Loucy (cell line): ENCODE measurements around the gene ABHD2.

ENCODE experiments used
- H2AFZ ChIP-seq: fragments of 200-600 bp; sonication (generic); 2 replicates; pipeline ENCODE4 v1.6.0; 2016; ENCODE audit warnings: antibody characterized with exemption, mild to moderate bottlenecking, low read length, moderate library complexity
- H3F3A ChIP-seq: fragments of 200-600 bp; 2 replicates; pipeline ENCODE4 v1.6.0; 2016; ENCODE audit warnings: antibody characterized with exemption, low read depth, mild to moderate bottlenecking
- H3K27me3 ChIP-seq: fragments of 200-600 bp; sonication (generic); 2 replicates; pipeline ENCODE4 v1.6.1; 2014; ENCODE audit warnings: low read length, mild to moderate bottlenecking; ENCODE audit not compliant: insufficient read depth, poor library complexity, severe bottlenecking
- H3K36me3 ChIP-seq: fragments of 200-600 bp; sonication (generic); 2 replicates; pipeline ENCODE4 v1.6.1; 2016; ENCODE audit warnings: low read length; ENCODE audit not compliant: insufficient read depth
- H3K4me1 ChIP-seq: fragments of 200-600 bp; sonication (generic); 2 replicates; pipeline ENCODE4 v1.5.1; 2014; ENCODE audit warnings: low read length, mild to moderate bottlenecking; ENCODE audit not compliant: insufficient read depth, poor library complexity, severe bottlenecking
- H3K4me2 ChIP-seq: fragments of 200-600 bp; sonication (generic); 2 replicates; pipeline ENCODE4 v1.6.0; 2014; ENCODE audit warnings: antibody characterized with exemption, low read length, low read depth, mild to moderate bottlenecking; ENCODE audit not compliant: poor library complexity, severe bottlenecking
- H3K4me3 ChIP-seq: fragments of 200-600 bp; sonication (generic); 2 replicates; pipeline ENCODE4 v1.5.1; 2014; ENCODE audit warnings: low read length, mild to moderate bottlenecking, mixed read lengths; ENCODE audit not compliant: poor library complexity, severe bottlenecking
- H3K79me2 ChIP-seq: fragments of 200-600 bp; sonication (generic); 2 replicates; pipeline ENCODE4 v1.6.1; 2014; ENCODE audit warnings: low read length; ENCODE audit not compliant: insufficient read depth
- H3K9ac ChIP-seq: fragments of 200-600 bp; sonication (generic); 2 replicates; pipeline ENCODE4 v1.6.0; 2014; ENCODE audit warnings: mild to moderate bottlenecking, low read depth, low read length, moderate library complexity; ENCODE audit not compliant: poor library complexity, severe bottlenecking
- H3K9me2 ChIP-seq: fragments of 200-600 bp; sonication (generic); replicated peaks from 2 replicates; pipeline ENCODE4 v1.6.1; 2016; ENCODE audit warnings: low read depth, low read length, mixed read lengths
- H3K9me3 ChIP-seq: fragments of 200-600 bp; sonication (generic); 2 replicates; pipeline ENCODE4 v1.6.1; 2014; ENCODE audit warnings: mild to moderate bottlenecking, antibody characterized with exemption, low read length, low read depth; ENCODE audit not compliant: insufficient read depth
- H4K20me1 ChIP-seq: fragments of 200-600 bp; sonication (generic); 2 replicates; pipeline ENCODE4 v1.6.0; 2014; ENCODE audit warnings: antibody characterized with exemption, low read length, mild to moderate bottlenecking; ENCODE audit not compliant: insufficient read depth, poor library complexity, severe bottlenecking
- EZH2phosphoT487 ChIP-seq: fragments of 200-600 bp; IDR thresholded peaks from 2 replicates; pipeline ENCODE4 v1.6.1; 2018; ENCODE audit warnings: antibody characterized with exemption, mild to moderate bottlenecking, moderate library complexity, borderline replicate concordance
- TF ChIP-seq, protein P1 (sequence below): fragments of 200-600 bp; sonication (generic); conservative IDR thresholded peaks from 2 replicates; pipeline ENCODE4 v1.5.1; 2014; ENCODE audit warnings: mild to moderate bottlenecking, antibody characterized with exemption, low read length

Gene ABHD2

GRCh38 chr15:89195836-89196235, 107.6 kb downstream of the ABHD2 start:
- no peak overlapping the region for H3K9ac ChIP-seq
- H4K20me1 ChIP-seq, result no peaks in the 10 kb centered on the region
- no peaks in the 10 kb centered on the region for H3F3A ChIP-seq
- no peaks in the 10 kb centered on the region for H3K9me3 ChIP-seq
- no peak for TF ChIP-seq EZH2phosphoT487
- TF ChIP-seq, protein P1, sequence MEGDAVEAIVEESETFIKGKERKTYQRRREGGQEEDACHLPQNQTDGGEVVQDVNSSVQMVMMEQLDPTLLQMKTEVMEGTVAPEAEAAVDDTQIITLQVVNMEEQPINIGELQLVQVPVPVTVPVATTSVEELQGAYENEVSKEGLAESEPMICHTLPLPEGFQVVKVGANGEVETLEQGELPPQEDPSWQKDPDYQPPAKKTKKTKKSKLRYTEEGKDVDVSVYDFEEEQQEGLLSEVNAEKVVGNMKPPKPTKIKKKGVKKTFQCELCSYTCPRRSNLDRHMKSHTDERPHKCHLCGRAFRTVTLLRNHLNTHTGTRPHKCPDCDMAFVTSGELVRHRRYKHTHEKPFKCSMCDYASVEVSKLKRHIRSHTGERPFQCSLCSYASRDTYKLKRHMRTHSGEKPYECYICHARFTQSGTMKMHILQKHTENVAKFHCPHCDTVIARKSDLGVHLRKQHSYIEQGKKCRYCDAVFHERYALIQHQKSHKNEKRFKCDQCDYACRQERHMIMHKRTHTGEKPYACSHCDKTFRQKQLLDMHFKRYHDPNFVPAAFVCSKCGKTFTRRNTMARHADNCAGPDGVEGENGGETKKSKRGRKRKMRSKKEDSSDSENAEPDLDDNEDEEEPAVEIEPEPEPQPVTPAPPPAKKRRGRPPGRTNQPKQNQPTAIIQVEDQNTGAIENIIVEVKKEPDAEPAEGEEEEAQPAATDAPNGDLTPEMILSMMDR, result no peak
- H3K9me2 ChIP-seq, result no peaks in the 10 kb centered on the region
- peaks cover 45% of the 10 kb centered on the region; the same call in 1 of the 2 replicates for H3K36me3 ChIP-seq
- no peak overlapping the region for H2AFZ ChIP-seq
- H3K27me3 ChIP-seq, result no peaks in the 10 kb centered on the region
- H3K4me1 ChIP-seq, result peaks cover 6% of the 10 kb centered on the region
- H3K4me2 ChIP-seq, result no peak overlapping the region
- H3K4me3 ChIP-seq, result no peak overlapping the region
- H3K79me2 ChIP-seq, result no peaks in the 10 kb centered on the region

GRCh38 chr15:89196241-89196640, 108.0 kb downstream of the ABHD2 start:
- H3K36me3 ChIP-seq, result peaks cover 41% of the 10 kb centered on the region; the same call in 1 of the 2 replicates
- no peaks in the 10 kb centered on the region for H3F3A ChIP-seq
- H2AFZ ChIP-seq, result no peak overlapping the region
- H3K9ac ChIP-seq, result no peak overlapping the region
- H3K4me2 ChIP-seq, result no peak overlapping the region
- no peak overlapping the region for H3K4me3 ChIP-seq
- H3K9me2 ChIP-seq, result no peaks in the 10 kb centered on the region
- no peaks in the 10 kb centered on the region for H3K27me3 ChIP-seq
- H3K9me3 ChIP-seq, result no peaks in the 10 kb centered on the region
- peaks cover 6% of the 10 kb centered on the region for H3K4me1 ChIP-seq
- no peaks in the 10 kb centered on the region for H3K79me2 ChIP-seq
- H4K20me1 ChIP-seq, result no peaks in the 10 kb centered on the region
- no peak for TF ChIP-seq EZH2phosphoT487
- TF ChIP-seq, protein P1, result no peak

DNA sequence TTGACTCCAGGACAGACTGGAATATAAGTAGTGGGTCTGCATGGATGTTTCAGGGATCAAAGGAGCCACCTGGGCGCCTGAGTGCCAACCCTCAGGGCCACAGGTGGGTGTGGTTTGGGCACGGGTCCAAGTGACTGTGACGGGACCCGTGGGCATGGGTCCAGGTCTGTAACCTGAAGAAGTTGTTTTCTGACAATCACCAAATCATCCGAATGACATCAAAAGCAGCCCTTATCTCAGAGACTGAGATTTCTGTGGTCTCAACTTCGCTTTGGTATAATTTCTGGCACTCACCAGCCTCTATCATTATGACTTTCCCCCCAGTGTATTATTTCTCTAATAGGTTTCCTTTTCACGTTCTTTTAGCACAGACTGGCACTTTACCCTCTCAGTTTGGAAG, 108.7 kb downstream of the ABHD2 start:
- no peak for TF ChIP-seq EZH2phosphoT487
- TF ChIP-seq, protein P1, result no peak
- H3K9ac ChIP-seq, result no peak overlapping the region
- no peaks in the 10 kb centered on the region for H4K20me1 ChIP-seq
- no peaks in the 10 kb centered on the region for H3K9me3 ChIP-seq
- peaks cover 36% of the 10 kb centered on the region; the same call in 1 of the 2 replicates for H3K36me3 ChIP-seq
- H3K79me2 ChIP-seq, result no peaks in the 10 kb centered on the region
- H3K9me2 ChIP-seq, result no peaks in the 10 kb centered on the region
- H2AFZ ChIP-seq, result no peak overlapping the region
- H3K4me2 ChIP-seq, result no peak overlapping the region
- no peaks in the 10 kb centered on the region for H3F3A ChIP-seq
- no peak overlapping the region for H3K4me3 ChIP-seq
- H3K27me3 ChIP-seq, result no peaks in the 10 kb centered on the region
- peaks cover 3% of the 10 kb centered on the region for H3K4me1 ChIP-seq
